Vagina (tissue), 2 donors: ENCODE results near the gene EPN1.

ENCODE experiments used
- CTCF ChIP-seq, 3 experiments: fragments of 450-650 bp in 2 of 3; fragments of 200-600 bp in 1 of 3; sonication (generic) in 1 of 3; IDR thresholded peaks; one replicate each; pipeline ENCODE4 v1.5.1; 2017 to 2019; ENCODE audit warnings: antibody characterized with exemption in 3 of 3, mild to moderate bottlenecking in 2 of 3, moderate library complexity in 2 of 3
- POLR2A ChIP-seq, 2 donors: fragments of 450-650 bp; IDR thresholded peaks; one replicate each; pipeline ENCODE4 v1.6.1; 2017; ENCODE audit warnings: antibody characterized with exemption in 2 of 2, mild to moderate bottlenecking in 2 of 2, moderate library complexity in 2 of 2
- POLR2AphosphoS5 ChIP-seq, 2 donors: sonication (generic); formaldehyde crosslinking; IDR thresholded peaks; one replicate each; pipeline ENCODE4 v1.9.0; 2017; ENCODE audit warnings: antibody characterized with exemption in 2 of 2, mild to moderate bottlenecking in 2 of 2, low read depth in 1 of 2; ENCODE audit not compliant: insufficient read depth in 1 of 2

GRCh38 chr19:55693336-55693974 is 18.4 kb downstream of the EPN1 start:
- TF ChIP-seq CTCF (IDR thresholded peaks at IDR 0.05) (no peak), POLR2A (IDR thresholded peaks at IDR 0.05) (no peak), POLR2AphosphoS5 (IDR thresholded peaks at IDR 0.05; ENCODE audit: insufficient read depth in 1 of 2, low read depth in 1 of 2) (no peak)
